KMS-11 (cell line): ENCODE data around the gene CTSH.

ENCODE experiments used
- H2AFZ ChIP-seq: fragments of 200-600 bp; sonication (generic); 2 replicates; pipeline ENCODE4 v1.6.1; 2016; ENCODE audit warnings: antibody characterized with exemption, mixed run types, low read depth
- H3K27ac ChIP-seq: fragments of 200-600 bp; sonication (generic); 2 replicates; pipeline ENCODE4 v1.6.1; 2016; ENCODE audit warnings: mild to moderate bottlenecking, mixed run types
- H3K27me3 ChIP-seq: fragments of 200-600 bp; sonication (generic); 2 replicates; pipeline ENCODE4 v1.6.1; 2017; ENCODE audit warnings: mild to moderate bottlenecking, low read depth, mixed run types, moderate library complexity; ENCODE audit not compliant: insufficient read depth
- H3K36me3 ChIP-seq: fragments of 200-600 bp; sonication (generic); 2 replicates; pipeline ENCODE4 v1.6.1; 2017; ENCODE audit warnings: mild to moderate bottlenecking, mixed run types; ENCODE audit not compliant: insufficient read depth
- H3K4me1 ChIP-seq: fragments of 200-600 bp; sonication (generic); 2 replicates; pipeline ENCODE4 v1.6.1; 2016; ENCODE audit warnings: mild to moderate bottlenecking, low read depth, mixed run types; ENCODE audit not compliant: poor library complexity, severe bottlenecking
- H3K4me2 ChIP-seq: fragments of 200-600 bp; sonication (generic); 2 replicates; pipeline ENCODE4 v1.7.0; 2016; ENCODE audit warnings: mild to moderate bottlenecking, mixed run types
- H3K4me3 ChIP-seq: fragments of 200-600 bp; sonication (generic); IDR thresholded peaks from 2 replicates; pipeline ENCODE4 v1.6.1; 2017; ENCODE audit warnings: low read depth, low read length, mixed read lengths; ENCODE audit not compliant: insufficient read depth
- H3K79me2 ChIP-seq: fragments of 200-600 bp; sonication (generic); 2 replicates; pipeline ENCODE4 v1.6.1; 2016; ENCODE audit warnings: low read depth, mixed run types; ENCODE audit not compliant: insufficient read depth
- H3K9ac ChIP-seq: fragments of 200-600 bp; sonication (generic); 2 replicates; pipeline ENCODE4 v1.6.1; 2016; ENCODE audit warnings: mild to moderate bottlenecking, mixed run types
- H4K20me1 ChIP-seq: fragments of 200-600 bp; sonication (generic); 2 replicates; pipeline ENCODE4 v1.6.1; 2016; ENCODE audit warnings: mild to moderate bottlenecking, mixed run types; ENCODE audit not compliant: insufficient read depth
- TF ChIP-seq, protein P1 (sequence below): fragments of 200-600 bp; sonication (generic); conservative IDR thresholded peaks from 2 replicates; pipeline ENCODE4 v1.6.1; 2017; ENCODE audit warnings: low read depth, mild to moderate bottlenecking, antibody characterized with exemption, low read length, moderate library complexity, mixed read lengths

The CTSH gene

GRCh38 chr15:78960308-78960707 lies 15.5 kb upstream of the CTSH start:
- no peaks in the 10 kb centered on the region for H3K27me3 ChIP-seq
- H3K27ac ChIP-seq = no peak overlapping the region
- H3K4me3 ChIP-seq = no peak overlapping the region
- no peaks in the 10 kb centered on the region for H3K4me1 ChIP-seq
- no peaks in the 10 kb centered on the region for H3K79me2 ChIP-seq
- no peak overlapping the region for H3K9ac ChIP-seq
- H3K4me2 ChIP-seq = no peak overlapping the region
- H4K20me1 ChIP-seq = no peaks in the 10 kb centered on the region
- no peak overlapping the region for H2AFZ ChIP-seq
- no peaks in the 10 kb centered on the region for H3K36me3 ChIP-seq
- TF ChIP-seq, protein P1, sequence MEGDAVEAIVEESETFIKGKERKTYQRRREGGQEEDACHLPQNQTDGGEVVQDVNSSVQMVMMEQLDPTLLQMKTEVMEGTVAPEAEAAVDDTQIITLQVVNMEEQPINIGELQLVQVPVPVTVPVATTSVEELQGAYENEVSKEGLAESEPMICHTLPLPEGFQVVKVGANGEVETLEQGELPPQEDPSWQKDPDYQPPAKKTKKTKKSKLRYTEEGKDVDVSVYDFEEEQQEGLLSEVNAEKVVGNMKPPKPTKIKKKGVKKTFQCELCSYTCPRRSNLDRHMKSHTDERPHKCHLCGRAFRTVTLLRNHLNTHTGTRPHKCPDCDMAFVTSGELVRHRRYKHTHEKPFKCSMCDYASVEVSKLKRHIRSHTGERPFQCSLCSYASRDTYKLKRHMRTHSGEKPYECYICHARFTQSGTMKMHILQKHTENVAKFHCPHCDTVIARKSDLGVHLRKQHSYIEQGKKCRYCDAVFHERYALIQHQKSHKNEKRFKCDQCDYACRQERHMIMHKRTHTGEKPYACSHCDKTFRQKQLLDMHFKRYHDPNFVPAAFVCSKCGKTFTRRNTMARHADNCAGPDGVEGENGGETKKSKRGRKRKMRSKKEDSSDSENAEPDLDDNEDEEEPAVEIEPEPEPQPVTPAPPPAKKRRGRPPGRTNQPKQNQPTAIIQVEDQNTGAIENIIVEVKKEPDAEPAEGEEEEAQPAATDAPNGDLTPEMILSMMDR = no peak

- TF ChIP-seq, protein P1 = no peak
- Histone ChIP-seq H4K20me1 (no peaks in the 10 kb centered on the region), H3K27me3 (no peaks in the 10 kb centered on the region)
Observed at GRCh38 chr15:78959360-78959759, 14.5 kb upstream of the CTSH start.

DNA sequence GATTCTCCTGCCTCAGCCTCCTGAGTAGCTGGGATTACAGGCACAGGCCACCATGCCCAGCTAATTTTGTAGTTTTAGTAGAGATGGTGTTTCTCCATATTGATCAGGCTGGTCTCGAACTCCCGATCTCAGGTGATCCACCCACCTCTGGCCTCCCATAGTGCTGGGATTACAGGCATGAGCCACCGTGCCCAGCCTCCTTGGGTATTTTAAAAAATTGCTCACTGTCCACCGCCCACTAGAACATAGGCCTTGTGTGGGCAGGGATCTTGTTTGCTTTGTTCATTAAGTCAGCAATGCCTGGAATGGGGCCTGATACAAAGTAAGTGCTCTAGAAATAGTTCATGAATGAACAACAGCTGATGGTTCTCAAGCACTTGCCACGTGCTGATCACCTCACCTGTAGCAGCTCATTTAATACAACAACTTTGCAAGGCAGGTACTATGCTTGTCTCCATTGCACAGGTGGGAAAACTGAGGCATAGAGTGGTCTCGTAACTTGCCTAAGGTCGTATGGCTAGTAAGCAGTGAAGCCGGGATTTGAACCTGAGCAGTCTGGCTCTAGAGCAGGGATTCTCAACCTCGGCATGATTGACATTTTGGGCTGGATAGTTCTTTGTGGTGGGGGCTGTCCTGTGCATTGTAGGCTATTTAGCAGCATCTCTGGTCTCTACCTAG lies 12.7 kb upstream of the CTSH start:
- TF ChIP-seq, protein P1 = no peak
- H4K20me1 ChIP-seq = no peaks in the 10 kb centered on the region
- no peak overlapping the region for H3K4me3 ChIP-seq
- no peak overlapping the region for H3K27ac ChIP-seq
- H2AFZ ChIP-seq = no peak overlapping the region
- no peaks in the 10 kb centered on the region for H3K79me2 ChIP-seq
- no peak overlapping the region for H3K9ac ChIP-seq
- H3K27me3 ChIP-seq = no peaks in the 10 kb centered on the region
- H3K4me2 ChIP-seq = no peak overlapping the region
- H3K36me3 ChIP-seq = no peaks in the 10 kb centered on the region
- no peaks in the 10 kb centered on the region for H3K4me1 ChIP-seq

More at GRCh38 chr15:78959360-78959759, 14.5 kb upstream of the CTSH start:
- no peaks in the 10 kb centered on the region for H3K4me1 ChIP-seq
- H3K27ac ChIP-seq = no peak overlapping the region
- no peak overlapping the region for H3K4me2 ChIP-seq
- no peaks in the 10 kb centered on the region for H3K36me3 ChIP-seq
- H3K79me2 ChIP-seq = no peaks in the 10 kb centered on the region
- H3K9ac ChIP-seq = no peak overlapping the region
- H2AFZ ChIP-seq = no peak overlapping the region
- H3K4me3 ChIP-seq = no peak overlapping the region

DNA sequence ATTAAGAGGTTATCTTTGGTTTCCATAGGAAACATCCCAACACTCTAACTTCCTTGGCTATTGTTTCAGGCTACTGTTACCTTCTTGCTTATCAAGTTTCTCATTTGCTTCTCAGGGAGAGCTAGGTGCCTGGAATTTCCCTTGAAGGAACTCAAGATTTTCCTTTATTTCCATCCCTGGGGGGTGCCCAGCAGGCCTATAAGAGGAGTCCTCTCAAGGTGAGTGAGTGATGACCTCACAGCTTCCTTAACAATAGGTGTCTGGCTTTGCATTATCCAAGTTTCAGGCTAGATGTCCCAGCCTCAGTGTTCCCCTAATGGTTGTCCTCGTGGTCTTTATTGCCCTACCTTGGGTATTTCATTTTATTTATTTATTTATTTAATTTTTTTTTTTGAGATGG lies 12.1 kb upstream of the CTSH start:
- Histone ChIP-seq H3K4me1 (no peaks in the 10 kb centered on the region), H2AFZ (no peak overlapping the region), H3K27ac (no peak overlapping the region), H4K20me1 (no peaks in the 10 kb centered on the region), H3K4me2 (no peak overlapping the region), H3K27me3 (no peaks in the 10 kb centered on the region), H3K79me2 (no peaks in the 10 kb centered on the region), H3K9ac (no peak overlapping the region), H3K36me3 (no peaks in the 10 kb centered on the region), H3K4me3 (no peak overlapping the region)
- TF ChIP-seq, protein P1 = no peak
